K562 (cell line): Measurements from ENCODE around the gene GRIN2D. TPM values are rescaled to one million over a fixed set of nuclear protein-coding genes. Genes with fewer than 3 reads are reported as not detected.
A peak's percentile ranks its signal among the peaks of the same experiment; 100 is the strongest.

Experiments used
- CAMTA2 ChIP-seq: fragments of 250-450 bp; sonication (Bioruptor Pico); conservative IDR thresholded peaks from 2 replicates; pipeline ENCODE4 v1.5.1; 2022
- DMBX1 ChIP-seq: fragments of 250-450 bp; sonication (Bioruptor Pico); IDR thresholded peaks from 2 replicates; pipeline ENCODE4 v1.8.0; 2022; ENCODE audit warnings: inconsistent platforms, mild to moderate bottlenecking, moderate library complexity, borderline replicate concordance
- FOXA1 ChIP-seq: fragments of 450-650 bp; IDR thresholded peaks from 2 replicates; pipeline ENCODE4 v1.6.1; 2016; ENCODE audit warnings: mild to moderate bottlenecking, borderline replicate concordance
- RERE ChIP-seq: sonication (generic); formaldehyde crosslinking; IDR thresholded peaks from 2 replicates; pipeline ENCODE4 v1.8.0; 2023; ENCODE audit warnings: missing genetic modification reagents, mild to moderate bottlenecking, borderline replicate concordance
- TEAD1 ChIP-seq, 2 experiments: fragments of 450-650 bp in 1 of 2; sonication (generic) in 1 of 2; formaldehyde crosslinking; IDR thresholded peaks; 2 replicates each; pipeline versions ENCODE4 v1.4.0 to v1.8.0; 2020 to 2022; ENCODE audit warnings: mild to moderate bottlenecking in 2 of 2, missing genetic modification reagents in 1 of 2
- ZNF143 ChIP-seq: sonication (generic); formaldehyde crosslinking; IDR thresholded peaks from 2 replicates; pipeline ENCODE4 v1.9.0; 2022; ENCODE audit warnings: mild to moderate bottlenecking, missing genetic modification reagents
- ZNF395 ChIP-seq: fragments of 200-800 bp; sonication (Bioruptor generic); IDR thresholded peaks from 2 replicates; pipeline ENCODE4 v1.6.1; 2017; ENCODE audit warnings: missing genetic modification characterization, missing compliant biosample characterization
- polyA plus RNA-seq, 8 experiments: library from polyadenylated mRNA; depleted of rRNA in 4 of 8; stranded (reverse) in 5 of 8; unstranded in 3 of 8; fragments of >200 nt; fragmentation: Nextera tagmentation in 2 of 8; fragmentation: Illumina TruSeq in 1 of 8; extraction: Ambion mirVana in 2 of 8; extraction: Trizol in 1 of 8; gene quantifications; 2 replicates each; pipeline versions ENCODE4 v1.2.1 to v1.2.3, GENCODE V29; 2011 to 2014; ENCODE audit warnings: inconsistent platforms in 1 of 8, missing spikeins in 1 of 8
- total RNA-seq, 7 experiments: library from RNA; depleted of rRNA in 6 of 7; stranded (reverse); fragments of >200 nt in 6 of 7; fragmentation: Illumina TruSeq in 2 of 7; extraction: Trizol in 2 of 7; gene quantifications; 2 replicates each; pipeline versions ENCODE4 v1.2.1 to v1.2.3, GENCODE V29; 2011 to 2021; ENCODE audit warnings: low replicate concordance in 1 of 7
- TF ChIP-seq, protein P1 (sequence below), 3 experiments: fragments of 200-800 bp in 1 of 3; fragments of 250-450 bp in 1 of 3; fragments of 450-650 bp in 1 of 3; sonication (Bioruptor Pico) in 1 of 3; sonication (Bioruptor generic) in 1 of 3; formaldehyde crosslinking in 1 of 3; IDR thresholded peaks; 2 replicates each; pipeline versions ENCODE4 v1.6.1 to v1.8.0; 2016 to 2022; ENCODE audit warnings: mild to moderate bottlenecking in 2 of 3, missing genetic modification characterization in 2 of 3, missing compliant biosample characterization in 1 of 3, moderate library complexity in 1 of 3
- TF ChIP-seq, protein P2 (sequence below): sonication (generic); formaldehyde crosslinking; IDR thresholded peaks from 2 replicates; pipeline ENCODE4 v1.8.0; 2022; ENCODE audit warnings: mild to moderate bottlenecking, missing genetic modification reagents, borderline replicate concordance
- TF ChIP-seq, protein P3 (sequence below): fragments of 250-450 bp; sonication (Bioruptor Pico); IDR thresholded peaks from 2 replicates; pipeline ENCODE4 v1.4.0; 2020; ENCODE audit warnings: borderline replicate concordance

Gene GRIN2D
- total and polyA plus RNA-seq, 9 of the 15 experiments (the other 6 are each of a cell fraction or from before 2014, with no cell fraction given) = 0.32 to 31.5 (median 1.8) TPM

- no peak for TF ChIP-seq RERE (CRISPR knock-in tag)
- TF ChIP-seq ZNF395 = peak; percentile 91; the same call in 1 of the 2 replicates
- no peak for TF ChIP-seq CAMTA2 (CRISPR knock-in tag)
- TF ChIP-seq DMBX1 = peak; percentile 70; the same call in 1 of the 2 replicates
- TF ChIP-seq, protein P1, sequence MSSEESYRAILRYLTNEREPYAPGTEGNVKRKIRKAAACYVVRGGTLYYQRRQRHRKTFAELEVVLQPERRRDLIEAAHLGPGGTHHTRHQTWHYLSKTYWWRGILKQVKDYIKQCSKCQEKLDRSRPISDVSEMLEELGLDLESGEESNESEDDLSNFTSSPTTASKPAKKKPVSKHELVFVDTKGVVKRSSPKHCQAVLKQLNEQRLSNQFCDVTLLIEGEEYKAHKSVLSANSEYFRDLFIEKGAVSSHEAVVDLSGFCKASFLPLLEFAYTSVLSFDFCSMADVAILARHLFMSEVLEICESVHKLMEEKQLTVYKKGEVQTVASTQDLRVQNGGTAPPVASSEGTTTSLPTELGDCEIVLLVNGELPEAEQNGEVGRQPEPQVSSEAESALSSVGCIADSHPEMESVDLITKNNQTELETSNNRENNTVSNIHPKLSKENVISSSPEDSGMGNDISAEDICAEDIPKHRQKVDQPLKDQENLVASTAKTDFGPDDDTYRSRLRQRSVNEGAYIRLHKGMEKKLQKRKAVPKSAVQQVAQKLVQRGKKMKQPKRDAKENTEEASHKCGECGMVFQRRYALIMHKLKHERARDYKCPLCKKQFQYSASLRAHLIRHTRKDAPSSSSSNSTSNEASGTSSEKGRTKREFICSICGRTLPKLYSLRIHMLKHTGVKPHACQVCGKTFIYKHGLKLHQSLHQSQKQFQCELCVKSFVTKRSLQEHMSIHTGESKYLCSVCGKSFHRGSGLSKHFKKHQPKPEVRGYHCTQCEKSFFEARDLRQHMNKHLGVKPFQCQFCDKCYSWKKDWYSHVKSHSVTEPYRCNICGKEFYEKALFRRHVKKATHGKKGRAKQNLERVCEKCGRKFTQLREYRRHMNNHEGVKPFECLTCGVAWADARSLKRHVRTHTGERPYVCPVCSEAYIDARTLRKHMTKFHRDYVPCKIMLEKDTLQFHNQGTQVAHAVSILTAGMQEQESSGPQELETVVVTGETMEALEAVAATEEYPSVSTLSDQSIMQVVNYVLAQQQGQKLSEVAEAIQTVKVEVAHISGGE (CRISPR knock-in tag; IDR thresholded peaks at IDR 0.05) = peak in 1 of 3 experiments; percentile 75; a peak in 2 of 6 replicates
- no peak for TF ChIP-seq FOXA1
- TF ChIP-seq, protein P2, sequence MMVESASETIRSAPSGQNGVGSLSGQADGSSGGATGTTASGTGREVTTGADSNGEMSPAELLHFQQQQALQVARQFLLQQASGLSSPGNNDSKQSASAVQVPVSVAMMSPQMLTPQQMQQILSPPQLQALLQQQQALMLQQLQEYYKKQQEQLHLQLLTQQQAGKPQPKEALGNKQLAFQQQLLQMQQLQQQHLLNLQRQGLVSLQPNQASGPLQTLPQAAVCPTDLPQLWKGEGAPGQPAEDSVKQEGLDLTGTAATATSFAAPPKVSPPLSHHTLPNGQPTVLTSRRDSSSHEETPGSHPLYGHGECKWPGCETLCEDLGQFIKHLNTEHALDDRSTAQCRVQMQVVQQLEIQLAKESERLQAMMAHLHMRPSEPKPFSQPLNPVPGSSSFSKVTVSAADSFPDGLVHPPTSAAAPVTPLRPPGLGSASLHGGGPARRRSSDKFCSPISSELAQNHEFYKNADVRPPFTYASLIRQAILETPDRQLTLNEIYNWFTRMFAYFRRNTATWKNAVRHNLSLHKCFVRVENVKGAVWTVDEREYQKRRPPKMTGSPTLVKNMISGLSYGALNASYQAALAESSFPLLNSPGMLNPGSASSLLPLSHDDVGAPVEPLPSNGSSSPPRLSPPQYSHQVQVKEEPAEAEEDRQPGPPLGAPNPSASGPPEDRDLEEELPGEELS (CRISPR knock-in tag) = peak; percentile 41; the same call in 1 of the 2 replicates
- TF ChIP-seq ZNF143 (CRISPR knock-in tag) = peak; percentile 100
- TF ChIP-seq, protein P3, sequence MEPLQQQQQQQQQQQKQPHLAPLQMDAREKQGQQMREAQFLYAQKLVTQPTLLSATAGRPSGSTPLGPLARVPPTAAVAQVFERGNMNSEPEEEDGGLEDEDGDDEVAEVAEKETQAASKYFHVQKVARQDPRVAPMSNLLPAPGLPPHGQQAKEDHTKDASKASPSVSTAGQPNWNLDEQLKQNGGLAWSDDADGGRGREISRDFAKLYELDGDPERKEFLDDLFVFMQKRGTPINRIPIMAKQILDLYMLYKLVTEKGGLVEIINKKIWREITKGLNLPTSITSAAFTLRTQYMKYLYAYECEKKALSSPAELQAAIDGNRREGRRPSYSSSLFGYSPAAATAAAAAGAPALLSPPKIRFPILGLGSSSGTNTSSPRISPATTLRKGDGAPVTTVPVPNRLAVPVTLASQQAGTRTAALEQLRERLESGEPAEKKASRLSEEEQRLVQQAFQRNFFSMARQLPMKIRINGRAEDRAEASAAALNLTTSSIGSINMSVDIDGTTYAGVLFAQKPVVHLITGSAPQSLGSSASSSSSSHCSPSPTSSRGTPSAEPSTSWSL (CRISPR knock-in tag) = 0 out of 2 replicates have a peak, but pooled peaks have one; percentile 52
- TF ChIP-seq TEAD1 (CRISPR knock-in tag; IDR thresholded peaks at IDR 0.05) = peak; percentile 81 to 98; a peak in 3 of 4 replicates
Measured at GRCh38 chr19:48362716-48363499, 30.6 kb upstream of the GRIN2D start (continued).
